NCI-H1092 (cell line): ENCODE results near the gene NBPF4.
"Not testable (repeated sequence)": the region's sequence is repeated elsewhere in the genome, so short reads cannot be mapped to it uniquely, and the experiment has no call there.

Experiments used
- DNase-seq: peaks from one replicate; lab custom pipeline; 2025; lab: John Stamatoyannopoulos, UW

NBPF4 gene

DNA sequence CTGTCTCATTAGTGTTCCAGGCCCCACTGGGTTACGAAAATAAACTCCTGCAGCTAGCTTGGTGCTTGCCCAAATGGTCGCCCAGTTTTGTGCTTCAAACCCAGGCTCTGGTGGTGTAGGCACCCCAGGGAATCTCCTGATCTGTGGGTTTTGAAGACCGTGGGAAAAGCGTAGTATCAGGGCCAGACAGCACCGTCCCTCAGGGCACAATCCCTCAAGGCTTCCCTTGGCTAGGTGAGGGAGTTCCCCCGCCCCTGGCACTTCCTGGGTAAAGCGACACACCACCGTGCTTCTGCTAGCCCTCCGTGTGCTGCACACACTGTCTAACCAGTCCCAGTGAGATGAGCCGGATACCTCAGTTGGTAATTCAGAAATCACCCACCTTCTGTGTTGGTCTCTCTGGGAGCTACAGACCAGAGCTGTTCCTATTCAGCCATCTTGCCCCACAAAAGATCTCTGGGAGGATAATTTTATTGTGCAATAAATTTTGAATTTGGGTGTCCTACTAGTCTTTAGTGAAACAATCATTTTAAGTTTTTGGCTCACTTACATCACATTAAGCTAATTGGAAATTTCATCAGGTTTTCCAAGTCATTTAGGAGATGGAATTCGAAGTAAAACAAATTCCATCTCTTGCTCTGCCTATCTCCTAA lies 34.3 kb downstream of the NBPF4 start:
- DNase-seq = no peak

DNA sequence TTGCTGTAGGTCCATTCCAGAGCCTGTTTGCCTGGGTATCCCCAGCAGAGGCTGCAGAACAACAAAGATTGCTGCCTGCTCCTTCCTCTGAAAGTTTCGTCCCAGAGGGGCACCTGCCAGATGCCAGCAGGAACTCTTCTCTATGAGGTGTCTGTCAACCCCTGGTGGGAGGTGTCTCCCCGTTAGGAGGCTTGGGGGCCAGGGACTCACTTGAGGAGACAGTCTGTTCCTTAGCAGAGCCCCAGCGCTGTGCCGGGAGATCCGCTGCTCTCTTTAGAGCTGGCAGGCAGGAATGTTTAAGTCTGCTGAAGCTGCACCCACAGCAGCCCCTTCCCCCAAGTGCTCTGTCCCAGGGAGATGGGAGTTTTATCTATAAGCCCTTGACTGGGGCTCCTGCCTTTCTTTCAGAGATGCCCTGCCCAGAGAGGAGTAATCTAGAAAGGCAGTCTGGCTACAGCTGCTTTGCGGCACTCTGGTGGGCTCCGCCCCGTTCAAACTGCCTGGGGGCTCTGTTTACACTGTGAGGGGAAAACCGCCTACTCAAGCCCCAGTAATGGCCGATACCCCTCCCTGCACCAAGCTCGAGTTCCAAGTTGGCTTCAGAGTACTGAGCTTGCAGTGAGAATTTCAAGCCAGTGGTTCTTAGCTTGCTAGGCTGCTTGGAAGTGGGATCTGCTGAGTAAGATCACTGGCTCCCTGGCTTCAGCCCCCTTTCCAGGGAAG lies 35.0 kb downstream of the NBPF4 start:
- no peak for DNase-seq

- not testable (repeated sequence) for DNase-seq
Observed at GRCh38 chr1:108203582-108203981, 40.3 kb downstream of the NBPF4 start.

DNA sequence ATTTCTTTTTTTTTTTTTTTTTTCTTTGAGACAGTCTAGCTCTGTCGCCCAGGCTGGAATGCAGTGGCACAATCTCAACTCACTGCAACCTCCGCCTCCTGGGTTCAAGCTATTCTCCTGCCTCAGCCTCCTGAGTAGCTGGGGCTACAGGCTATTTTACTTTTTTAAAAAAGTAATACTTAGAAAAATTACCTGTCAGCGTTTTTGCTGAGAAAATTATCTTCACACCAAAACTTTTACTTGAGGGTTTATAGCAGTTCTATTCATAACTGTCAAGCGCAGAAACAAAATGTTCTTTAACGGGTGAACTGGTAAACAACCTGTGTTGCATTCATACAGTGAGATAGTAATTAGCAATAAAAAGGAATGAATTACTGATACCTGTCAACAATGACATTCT lies 42.2 kb downstream of the NBPF4 start:
- no peak for DNase-seq

DNA sequence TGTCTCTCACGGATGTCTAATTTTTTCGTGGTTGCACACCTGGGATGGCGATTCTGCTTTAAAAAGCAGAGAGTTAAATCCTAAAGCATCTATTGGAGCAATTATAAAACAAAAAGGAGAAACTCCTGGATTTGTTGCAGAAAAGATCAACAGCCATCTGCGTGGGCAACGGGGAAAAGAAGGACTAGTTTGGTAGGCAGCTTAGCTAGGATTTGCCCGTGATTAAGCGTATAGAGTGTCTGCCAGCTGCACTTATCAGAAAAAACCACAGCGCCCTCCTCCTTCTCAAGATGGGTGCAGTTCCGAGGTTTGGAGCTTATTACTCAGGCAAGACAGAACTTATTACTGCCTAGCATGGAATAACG lies 43.2 kb downstream of the NBPF4 start:
- peak; percentile 38 for DNase-seq

GRCh38 chr1:108199781-108200686 lies 43.8 kb downstream of the NBPF4 start, which contains the start of gene SLC25A24:
TSS of gene SLC25A24 (minus strand) at chr1:108200343. CDS start at chr1:108200138, 205 bp downstream.
- peak; percentile 19 for DNase-seq

DNA sequence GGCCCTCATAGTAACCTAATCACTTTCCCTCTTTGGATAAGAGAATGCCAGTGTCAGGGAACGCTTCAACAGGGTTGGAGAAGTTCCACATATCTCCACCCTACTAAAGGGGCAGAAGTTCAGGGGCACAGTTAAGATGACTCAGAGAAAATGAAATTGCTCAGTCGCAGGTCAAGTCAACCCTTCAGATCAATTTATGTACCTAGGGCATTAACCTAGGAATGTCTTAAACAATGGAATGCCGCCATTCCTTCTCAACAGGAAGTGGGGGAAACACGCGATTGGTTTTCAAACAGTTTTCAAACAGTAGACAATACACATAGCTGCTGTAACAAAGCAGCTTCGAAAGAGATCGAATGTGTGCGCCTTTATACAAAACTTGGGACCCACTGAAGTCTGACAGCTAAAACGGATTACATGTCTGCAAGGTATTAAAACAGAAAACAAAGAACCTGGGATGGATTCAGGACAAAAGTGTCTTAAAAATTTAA lies 44.6 kb downstream of the NBPF4 start:
- no peak for DNase-seq

- no peak for DNase-seq
Observed at GRCh38 chr1:108194051-108194450, 49.8 kb downstream of the NBPF4 start.

GRCh38 chr1:108193333-108193732 lies 50.5 kb downstream of the NBPF4 start:
- DNase-seq = no peak

DNA sequence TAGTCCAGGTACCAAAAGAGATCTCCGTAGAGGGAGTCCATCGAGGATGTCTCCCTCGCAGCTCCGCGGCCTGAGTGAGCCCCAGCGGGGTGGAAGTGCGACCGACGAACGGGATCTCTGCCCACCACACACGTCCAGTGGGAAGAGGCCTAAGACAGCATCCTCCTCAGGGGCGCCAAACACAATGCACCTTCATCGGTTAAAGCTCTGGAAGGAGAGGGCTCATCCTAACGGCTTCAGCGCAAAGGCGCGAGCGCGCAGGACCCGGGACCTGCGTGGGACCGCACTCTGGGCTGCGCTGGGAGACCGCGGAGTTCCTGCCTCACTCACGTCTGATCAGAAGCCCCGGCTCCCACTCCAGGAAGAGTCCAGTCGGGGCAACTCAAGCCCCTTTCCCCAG lies 51.3 kb downstream of the NBPF4 start:
- no peak for DNase-seq

- no peak for DNase-seq
Observed at GRCh38 chr1:108190686-108191416, 53.0 kb downstream of the NBPF4 start.

- no peak for DNase-seq
Observed at GRCh38 chr1:108190001-108190634, 53.8 kb downstream of the NBPF4 start.

GRCh38 chr1:108188801-108189200 lies 55.1 kb downstream of the NBPF4 start:
- DNase-seq = no peak

DNA sequence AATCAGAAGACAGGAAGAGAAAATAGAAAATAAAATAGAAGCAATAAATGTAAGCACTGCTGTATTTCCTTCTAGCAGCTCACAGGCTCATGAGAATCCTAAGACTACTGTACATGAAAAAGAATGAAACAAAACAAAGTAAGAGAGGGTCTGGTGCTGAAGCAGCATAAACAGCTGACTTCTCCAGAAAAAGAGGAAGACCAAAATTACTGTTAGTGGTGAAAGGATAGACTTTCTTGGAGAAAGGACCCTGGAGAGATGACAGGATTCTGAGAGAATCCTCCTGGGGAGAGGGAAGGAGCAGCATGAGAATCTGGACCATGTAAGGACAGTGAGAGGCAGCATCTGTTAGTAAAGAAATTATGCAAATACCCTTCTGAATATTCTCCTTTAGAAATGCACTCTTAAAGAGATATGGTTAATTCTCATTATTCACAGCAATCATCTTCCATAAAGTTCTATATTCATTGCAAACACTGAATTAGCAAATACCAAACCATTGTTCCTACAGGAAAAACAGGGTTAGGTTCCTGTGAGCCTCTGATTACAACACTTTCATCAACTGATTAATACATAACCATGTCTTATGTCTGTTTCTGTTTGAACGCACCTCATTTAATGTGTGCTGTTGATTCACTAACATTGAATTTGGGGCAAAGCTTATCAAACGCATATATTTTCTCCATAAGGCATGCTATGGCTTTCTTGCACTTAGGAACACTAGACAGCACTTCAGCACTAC lies 60.7 kb downstream of the NBPF4 start:
- DNase-seq = no peak

- DNase-seq = no peak
Observed at GRCh38 chr1:108179018-108179417, 64.9 kb downstream of the NBPF4 start.
